HG03039 (cell line): ENCODE data around the gene GALNT18.

Experiments
- ATAC-seq: cut with Tn5 transposase; IDR thresholded peaks from one replicate; pipeline ENCODE4 v1.9.1; 2021; ENCODE audit warnings: mild to moderate bottlenecking, moderate library complexity; ENCODE audit not compliant: unreplicated experiment

GALNT18 gene

GRCh38 chr11:11624926-11625325 lies 3.1 kb upstream of the GALNT18 start:
- ATAC-seq, result no peak

DNA sequence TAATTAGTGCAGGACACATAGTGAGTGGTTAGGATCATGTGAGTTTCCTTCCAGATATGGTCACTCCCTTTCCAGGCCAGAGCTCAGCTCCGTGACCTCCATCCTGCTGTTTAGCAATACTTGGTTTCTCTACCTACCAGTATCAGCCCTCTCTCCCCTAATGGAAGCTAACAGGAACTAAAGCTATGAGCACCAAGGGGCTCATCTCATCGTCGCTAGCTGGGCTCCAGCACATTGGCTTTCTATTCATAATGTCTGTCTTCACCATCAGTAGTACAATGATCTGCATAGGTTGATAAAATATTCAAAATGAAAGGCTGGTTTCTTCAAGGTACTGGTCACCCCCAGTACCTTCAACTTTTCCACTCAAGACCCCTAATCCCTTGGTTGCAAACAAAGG lies 2.4 kb upstream of the GALNT18 start:
- no peak for ATAC-seq

DNA sequence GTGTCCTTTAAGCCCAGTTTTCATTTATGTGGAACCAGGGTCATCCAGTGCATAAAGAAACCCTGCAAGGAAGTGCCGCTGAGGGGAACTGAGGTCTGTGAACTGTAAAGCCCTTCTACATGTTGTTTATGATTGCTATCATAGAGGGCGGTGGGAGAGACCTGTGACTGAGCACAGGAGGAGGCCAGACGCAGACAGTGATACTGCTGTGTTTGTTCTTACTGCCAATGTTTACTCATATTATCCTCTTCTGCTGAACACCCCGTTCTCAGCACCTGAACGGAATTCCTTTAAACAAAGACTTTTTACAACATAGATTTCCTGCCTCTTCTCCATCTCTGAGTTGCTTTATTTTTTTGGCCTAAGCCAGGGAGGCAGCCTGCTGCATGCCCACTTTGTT lies 967 bp upstream of the GALNT18 start:
- ATAC-seq, result no peak

DNA sequence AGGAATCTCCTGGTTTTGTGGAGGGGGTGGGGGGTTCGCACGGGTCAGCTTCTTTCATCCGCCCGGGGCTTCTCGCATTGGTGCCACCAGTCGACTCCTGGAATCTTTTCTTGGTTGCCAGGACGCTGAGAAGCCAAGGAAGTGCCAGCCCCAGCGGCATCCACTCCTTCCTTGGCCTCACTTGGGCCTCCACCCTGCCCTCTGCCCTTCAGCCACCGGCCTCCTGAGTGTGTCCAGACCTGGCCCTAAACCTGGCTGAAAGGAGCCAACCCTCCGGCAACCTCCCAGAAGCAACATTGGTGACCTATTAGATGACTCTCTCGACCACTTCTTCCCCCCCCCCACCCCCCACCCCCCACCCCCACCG lies 518 bp upstream of the GALNT18 start:
- no peak for ATAC-seq

DNA sequence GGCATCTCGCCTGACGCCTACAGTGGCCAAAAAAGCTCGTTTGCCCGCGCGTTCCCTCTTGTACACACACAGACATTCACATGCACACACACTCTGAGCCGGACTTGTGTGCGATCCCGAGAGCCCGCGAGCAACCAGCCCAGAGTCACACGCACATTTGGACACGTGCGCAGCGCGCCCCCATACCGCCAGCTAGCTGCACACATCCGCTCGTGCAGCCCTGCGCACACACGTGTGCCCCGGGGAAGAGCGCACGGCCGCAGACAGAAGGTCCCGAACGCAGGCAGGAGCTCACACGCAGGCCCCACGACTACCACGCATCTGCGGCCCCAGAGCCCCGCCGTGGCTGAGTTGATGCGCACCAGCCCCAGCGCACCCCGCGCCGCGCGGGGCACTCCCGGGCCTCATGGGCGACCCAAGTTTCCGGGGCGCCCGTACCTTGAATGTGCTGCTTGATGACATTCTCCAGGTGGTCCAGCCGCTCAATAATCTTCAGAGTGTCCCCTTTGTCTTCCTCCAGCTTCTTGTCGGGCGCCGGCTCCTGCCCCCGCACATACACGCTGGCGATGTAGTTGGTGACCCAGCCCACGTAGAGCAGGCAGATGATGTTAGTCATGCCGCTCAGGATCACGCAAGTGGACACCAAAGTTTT lies 758 bp downstream of the GALNT18 start:
- ATAC-seq, result no peak

GRCh38 chr11:11620173-11620920 lies 1.5 kb downstream of the GALNT18 start:
- no peak for ATAC-seq

DNA sequence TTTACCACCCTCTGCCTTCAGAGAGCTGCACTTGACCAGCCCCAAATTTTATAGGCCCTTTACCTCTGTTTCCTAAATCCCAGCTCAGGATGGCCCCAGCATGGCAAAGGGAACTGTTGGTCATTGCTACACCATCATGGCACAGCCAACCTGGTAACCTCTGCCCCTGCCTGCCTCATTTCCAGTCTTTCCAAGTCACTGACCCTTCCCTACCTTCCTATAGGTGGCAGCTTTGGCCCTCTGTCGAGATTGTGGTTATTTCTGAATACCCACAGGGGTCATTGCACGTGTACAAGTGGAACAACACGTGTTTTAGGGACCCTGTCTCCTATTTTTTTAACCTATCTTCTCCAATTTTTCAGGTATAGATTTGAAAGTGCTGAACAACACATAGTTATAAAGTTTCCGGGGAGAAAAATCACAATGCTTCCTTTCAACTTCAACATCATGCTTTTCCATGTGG lies 2.8 kb downstream of the GALNT18 start:
- ATAC-seq, result no peak

- no peak for ATAC-seq
Observed at GRCh38 chr11:11615086-11615485, 6.7 kb downstream of the GALNT18 start.

DNA sequence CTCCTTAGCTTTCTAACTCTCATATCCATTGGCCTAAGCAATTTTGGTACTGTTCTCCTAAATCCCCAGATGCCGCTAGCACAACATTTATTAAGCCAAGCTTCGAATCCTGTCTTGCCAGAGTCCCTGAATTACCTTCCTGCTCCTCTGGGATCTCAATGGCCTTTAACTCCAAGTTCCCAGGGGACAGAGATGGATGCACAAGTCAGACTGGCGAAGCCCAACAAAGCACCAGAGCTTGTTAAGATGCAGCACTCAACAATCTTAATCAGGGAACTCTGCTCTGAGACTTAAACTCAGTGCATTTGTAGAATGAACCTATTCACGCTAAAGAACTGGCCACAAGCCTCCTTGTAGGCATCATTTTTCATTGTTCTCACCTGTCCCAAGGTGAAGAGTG lies 9.4 kb downstream of the GALNT18 start:
- no peak for ATAC-seq

- no peak for ATAC-seq
Observed at GRCh38 chr11:11611381-11611780, 10.4 kb downstream of the GALNT18 start.

- no peak for ATAC-seq
Observed at GRCh38 chr11:11608783-11609232, 13.0 kb downstream of the GALNT18 start.

DNA sequence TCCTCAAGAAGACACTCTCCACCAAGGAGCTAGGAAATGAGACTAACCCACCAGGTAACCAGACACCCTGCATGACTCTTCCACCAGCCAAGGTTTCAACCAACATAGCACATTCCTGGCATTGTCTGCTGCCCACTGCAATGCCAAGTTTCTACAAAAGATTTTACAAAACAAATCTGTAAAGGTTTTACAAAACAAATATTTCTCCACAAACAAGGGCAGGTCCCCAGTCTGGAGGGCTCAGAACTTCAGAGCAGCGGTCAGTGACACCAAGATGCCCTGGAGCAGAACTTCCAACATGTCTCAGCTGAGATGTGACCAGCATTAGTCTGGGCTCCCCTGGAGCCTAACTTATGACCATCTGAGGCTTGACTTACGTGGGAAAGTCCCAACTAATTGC lies 14.0 kb downstream of the GALNT18 start:
- ATAC-seq, result no peak

GRCh38 chr11:11605821-11606450 lies 15.9 kb downstream of the GALNT18 start:
- ATAC-seq, result no peak

- ATAC-seq, result no peak
Observed at GRCh38 chr11:11605181-11605580, 16.6 kb downstream of the GALNT18 start.

DNA sequence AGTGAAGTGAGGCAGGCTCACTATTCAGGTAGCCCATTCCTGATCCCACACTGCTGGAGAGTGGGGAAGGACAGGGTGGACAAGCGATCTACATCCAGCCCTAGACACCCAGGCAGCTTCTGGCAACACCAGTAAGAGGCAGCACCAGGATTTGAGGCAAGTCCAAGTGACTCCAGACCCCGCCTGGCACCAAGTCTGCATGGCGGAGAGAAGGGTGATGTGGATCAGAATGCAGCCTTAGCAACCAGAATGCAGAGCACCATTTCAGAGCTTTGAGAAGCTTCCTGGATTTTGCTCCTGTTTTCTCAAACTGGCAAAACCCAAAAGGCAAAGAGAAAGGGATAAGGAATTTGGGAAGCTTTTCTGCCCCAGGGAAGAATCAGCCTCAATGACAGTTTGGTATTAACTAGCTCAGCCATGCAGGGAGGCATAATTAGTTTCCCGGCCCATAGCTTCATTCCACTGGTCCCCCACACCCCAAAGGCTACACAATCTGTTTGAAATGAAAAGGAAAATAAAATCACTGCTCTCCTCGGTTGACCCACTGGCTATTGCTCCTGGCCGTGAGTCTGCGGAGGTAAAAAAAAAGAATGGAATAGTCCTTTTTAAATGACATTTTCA lies 17.3 kb downstream of the GALNT18 start:
- no peak for ATAC-seq

- no peak for ATAC-seq
Observed at GRCh38 chr11:11602011-11602410, 19.8 kb downstream of the GALNT18 start.

GRCh38 chr11:11600288-11600687 lies 21.5 kb downstream of the GALNT18 start:
- no peak for ATAC-seq

- ATAC-seq, result no peak
Observed at GRCh38 chr11:11598243-11598642, 23.6 kb downstream of the GALNT18 start.

DNA sequence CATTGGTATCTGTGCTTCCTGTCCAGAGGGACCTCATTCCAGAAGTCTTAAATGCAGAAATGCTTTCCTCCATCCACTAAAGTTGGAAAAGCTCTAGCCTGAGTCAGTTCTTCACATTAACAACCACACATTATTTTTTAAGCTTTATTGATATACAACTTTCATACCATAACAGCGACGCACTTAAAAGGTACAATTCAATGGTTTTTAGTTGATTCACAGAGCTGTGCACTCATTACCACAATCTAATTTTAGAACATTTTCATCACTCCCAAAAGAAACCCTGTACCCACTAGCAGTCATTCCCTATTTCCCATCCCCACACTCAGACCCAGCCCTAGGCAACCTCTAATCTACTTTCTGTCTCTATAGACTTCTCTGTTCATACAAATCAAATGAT lies 27.6 kb downstream of the GALNT18 start:
- ATAC-seq, result no peak

DNA sequence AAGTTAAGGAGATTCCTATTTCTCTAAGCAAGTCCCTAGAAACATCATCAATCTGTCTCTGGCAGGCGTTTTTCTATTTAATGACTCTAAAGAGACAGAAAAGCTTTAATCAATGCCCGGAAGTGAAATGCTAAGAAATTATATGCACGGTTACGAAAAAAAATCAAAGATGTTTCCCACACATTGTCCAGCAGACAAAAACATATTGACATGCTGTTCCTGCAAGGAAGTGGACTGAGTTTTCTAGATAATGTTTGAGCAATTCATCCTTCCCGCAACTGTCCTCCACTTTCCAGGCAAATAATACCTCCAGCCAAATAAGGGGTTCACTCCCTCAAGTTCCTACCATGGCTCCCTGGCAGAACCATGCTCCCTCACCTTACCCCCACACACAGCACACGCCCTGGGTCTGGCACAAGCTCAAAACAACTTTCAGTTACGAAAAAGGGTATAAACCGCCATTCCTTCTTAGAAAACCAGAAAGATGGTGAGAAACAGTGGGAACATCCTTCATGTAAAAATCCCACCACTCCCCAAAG lies 29.6 kb downstream of the GALNT18 start:
- no peak for ATAC-seq

GRCh38 chr11:11589437-11589836 lies 32.4 kb downstream of the GALNT18 start:
- no peak for ATAC-seq
